ENCODE data around the gene ARHGAP30.

Gene ARHGAP30

GRCh38 chr1:161090617-161091016 is 20.9 kb upstream of the ARHGAP30 start:
- DNase-seq, result no peak

DNA sequence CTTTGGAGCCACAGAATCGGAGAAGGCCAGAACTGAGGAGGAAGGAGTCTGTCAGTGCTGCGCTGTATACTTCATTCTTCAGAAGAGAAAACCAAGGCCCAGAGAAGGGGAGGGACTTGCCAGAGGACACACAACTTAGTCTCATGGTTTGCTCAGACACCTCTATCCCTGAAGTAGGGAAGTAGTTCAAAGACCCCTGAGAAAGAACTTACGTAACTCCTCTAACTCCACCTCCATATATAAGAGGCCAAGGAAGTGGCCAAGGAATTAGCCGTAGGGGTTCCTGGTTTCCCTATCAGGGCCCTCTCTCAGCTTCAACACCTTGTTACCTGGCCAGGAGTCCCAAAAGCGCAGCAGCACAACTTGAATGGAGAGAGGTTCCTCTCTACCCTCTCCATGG is 20.2 kb upstream of the ARHGAP30 start:
- no peak for DNase-seq

- no peak for DNase-seq
Measured at GRCh38 chr1:161089251-161089924, 19.7 kb upstream of the ARHGAP30 start, which contains the start of gene NECTIN4. Gene NECTIN4 (minus strand): TSS chr1:161089558. CDS start chr1:161089296, 262 bp downstream.

DNA sequence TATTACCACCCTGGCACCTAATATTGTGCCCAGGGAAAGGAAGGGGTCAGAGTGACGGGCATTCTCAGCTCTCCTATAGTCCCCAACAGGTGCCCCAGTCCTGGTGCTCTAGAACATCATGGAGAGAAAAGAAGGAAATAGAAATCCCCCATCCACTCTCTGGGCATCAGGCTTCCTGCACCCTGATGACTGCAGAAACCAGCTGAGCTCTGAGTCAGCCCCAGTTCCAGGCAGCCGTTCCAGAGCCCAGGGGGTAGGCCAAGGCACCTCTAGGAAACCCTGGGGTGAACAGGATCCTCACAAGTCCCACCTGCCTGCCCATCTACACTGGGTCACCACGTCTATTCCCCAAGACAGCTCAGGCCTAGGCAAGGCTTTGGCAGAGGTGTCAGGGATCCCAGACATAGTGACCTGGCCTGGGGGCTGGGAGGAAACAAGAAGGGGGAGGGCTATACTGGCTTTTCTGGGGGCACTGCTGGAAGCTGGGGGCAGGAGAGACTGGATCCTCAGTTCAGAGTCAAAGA is 19.0 kb upstream of the ARHGAP30 start:
- DNase-seq, result no peak

DNA sequence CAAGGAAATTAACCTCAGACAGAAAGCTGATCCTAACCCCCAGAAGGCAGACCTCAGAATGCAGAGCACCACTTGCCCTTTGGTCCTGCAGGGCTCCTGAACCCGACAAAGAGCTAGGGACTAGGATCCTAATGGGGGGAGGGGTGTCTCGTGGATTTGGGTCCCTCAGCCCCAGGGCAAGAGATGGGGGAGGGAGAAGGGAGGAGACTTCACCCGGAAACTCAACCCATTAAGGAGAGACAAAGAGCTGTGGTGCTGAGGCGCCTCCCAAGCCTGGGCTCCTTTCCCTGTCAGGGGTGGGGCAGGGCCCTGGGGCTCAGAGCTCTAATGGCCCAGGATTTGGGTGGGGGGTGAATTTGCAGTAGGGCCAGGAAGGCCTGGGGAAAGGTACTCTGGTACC is 16.8 kb upstream of the ARHGAP30 start:
- no peak for DNase-seq

DNA sequence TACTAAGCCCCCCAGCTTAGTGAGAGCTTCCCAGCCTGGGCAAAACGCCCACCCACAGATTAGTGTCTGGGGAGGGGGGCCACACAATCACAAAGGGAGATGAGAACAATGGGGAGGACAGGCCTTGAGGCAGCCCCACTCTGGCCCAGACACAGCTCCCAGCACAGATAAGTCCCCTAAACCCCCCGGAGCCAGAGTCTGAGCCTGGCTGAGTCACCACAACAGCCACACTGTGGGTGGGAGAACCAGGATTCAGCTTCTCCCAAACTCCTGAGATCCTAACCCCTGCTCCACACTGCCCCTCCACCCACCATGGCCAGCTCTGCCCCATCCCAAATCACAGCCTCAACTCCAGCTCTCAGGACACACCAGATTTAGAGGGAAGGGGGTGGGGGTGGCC is 15.5 kb upstream of the ARHGAP30 start:
- no peak for DNase-seq

GRCh38 chr1:161084597-161084988 is 14.9 kb upstream of the ARHGAP30 start:
- no peak for DNase-seq

GRCh38 chr1:161083748-161084596 is 14.3 kb upstream of the ARHGAP30 start:
- DNase-seq, result no peak

- no peak for DNase-seq
Measured at GRCh38 chr1:161082996-161083747, 13.5 kb upstream of the ARHGAP30 start.

- no peak for DNase-seq
Measured at GRCh38 chr1:161082483-161082882, 12.8 kb upstream of the ARHGAP30 start.

GRCh38 chr1:161081519-161081918 is 11.8 kb upstream of the ARHGAP30 start:
- DNase-seq, result no peak

GRCh38 chr1:161080441-161081405 is 11.0 kb upstream of the ARHGAP30 start:
- DNase-seq, result no peak

DNA sequence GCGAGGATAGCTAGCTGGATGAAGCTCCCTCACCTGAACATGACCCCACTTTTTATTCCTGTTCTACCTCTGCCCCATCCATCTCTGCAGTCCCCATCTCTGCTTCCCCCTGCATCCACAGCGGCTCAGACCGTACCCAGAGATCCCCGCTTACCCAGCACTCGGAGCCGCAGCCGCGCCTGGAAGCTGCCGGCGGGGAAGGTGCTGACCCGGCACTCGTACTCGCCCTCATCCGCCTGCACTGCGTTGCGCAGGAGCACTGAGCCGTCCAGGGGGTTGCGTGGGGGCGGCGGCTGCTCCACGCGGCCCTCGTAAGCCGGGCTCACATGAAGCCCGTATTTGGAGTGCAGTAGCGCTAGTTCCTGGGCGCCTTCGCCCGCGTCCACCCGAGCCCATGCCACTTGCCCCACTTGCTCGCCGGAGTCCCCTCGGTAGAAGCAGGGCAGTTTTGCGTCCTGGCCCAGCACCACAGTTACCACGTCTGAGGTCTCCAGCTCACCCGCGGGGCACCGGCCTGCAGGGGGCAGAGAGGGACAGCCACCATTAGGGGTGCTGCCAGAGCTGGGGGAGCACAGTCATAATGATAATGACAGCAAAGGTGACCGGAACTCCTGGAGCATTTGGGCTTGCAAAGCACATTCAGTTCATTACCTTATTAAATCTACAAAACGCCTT is 9.9 kb upstream of the ARHGAP30 start:
- DNase-seq, result no peak

DNA sequence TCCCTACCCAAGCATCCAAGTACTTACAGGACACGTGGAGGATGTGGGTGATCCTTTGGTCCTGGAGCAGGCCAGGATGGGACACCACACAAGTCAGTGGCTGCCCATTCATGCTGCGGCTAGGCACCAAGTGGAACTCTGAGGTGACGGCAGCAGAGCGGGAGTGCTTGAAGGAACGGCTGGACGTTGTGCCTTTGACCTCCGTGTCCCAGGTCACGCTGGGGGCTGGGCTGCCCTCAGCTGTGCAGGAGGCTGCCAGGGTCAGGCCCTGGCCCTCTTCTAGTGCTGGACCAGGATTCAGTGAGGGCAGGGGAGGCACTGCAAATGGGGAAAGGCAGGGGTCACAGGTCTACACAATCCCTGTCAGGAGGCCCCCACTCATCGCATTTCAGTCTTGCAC is 7.7 kb upstream of the ARHGAP30 start:
- no peak for DNase-seq

DNA sequence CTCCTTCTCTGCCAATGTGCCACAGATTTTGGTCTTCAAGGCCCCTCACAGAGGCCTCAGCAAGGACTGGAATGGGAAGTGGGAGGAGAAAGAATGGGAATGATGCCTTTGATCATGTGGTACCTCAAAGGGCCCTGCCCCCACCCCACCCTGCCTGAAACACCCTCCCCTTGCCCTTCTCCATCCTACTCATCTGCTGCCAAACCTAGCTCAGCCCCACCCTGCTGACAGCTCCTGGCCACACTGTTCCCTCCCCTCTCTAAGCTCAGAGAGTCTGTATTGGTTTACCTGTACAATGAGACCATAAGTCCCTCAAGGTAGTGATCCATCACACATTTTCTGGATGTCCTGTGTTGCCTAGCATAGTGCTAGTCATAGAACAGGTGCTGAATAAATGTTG is 6.7 kb upstream of the ARHGAP30 start:
- no peak for DNase-seq

GRCh38 chr1:161074676-161075368 is 5.1 kb upstream of the ARHGAP30 start:
- no peak for DNase-seq

DNA sequence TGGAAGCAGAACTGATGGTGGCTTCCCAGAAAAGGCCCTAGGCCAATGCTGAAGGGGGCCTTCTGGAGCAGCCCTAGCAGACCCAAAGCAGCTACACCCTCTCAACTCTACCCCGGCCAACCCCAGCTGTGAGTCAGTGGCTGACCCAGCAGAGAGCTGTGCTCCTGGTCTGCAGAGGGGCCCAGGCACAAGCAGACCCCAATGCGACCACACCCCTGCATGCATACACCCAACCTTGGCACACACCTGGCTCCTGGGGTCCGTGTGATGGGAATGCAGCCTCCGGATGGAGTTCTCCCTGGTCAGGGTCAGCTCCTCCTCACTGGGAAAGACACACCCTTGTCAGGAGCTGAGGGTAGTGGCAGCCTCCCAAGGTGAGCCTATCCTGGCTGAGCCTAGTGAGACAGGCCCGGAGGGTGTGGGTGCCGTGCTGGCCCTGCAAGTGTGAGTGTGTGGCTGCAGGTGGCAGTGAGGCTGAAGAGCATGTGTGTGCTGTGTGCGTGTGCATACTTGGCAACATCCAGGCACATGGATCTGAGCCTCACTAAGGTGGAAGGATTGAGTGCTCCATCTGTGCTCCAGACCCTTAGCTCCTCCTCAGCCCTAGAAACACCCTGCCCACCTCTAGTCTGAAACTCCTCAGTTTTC is 3.9 kb upstream of the ARHGAP30 start:
- no peak for DNase-seq

- no peak for DNase-seq
Measured at GRCh38 chr1:161072751-161073449, 3.2 kb upstream of the ARHGAP30 start.

- DNase-seq, result no peak
Measured at GRCh38 chr1:161071886-161072371, 2.2 kb upstream of the ARHGAP30 start.

DNA sequence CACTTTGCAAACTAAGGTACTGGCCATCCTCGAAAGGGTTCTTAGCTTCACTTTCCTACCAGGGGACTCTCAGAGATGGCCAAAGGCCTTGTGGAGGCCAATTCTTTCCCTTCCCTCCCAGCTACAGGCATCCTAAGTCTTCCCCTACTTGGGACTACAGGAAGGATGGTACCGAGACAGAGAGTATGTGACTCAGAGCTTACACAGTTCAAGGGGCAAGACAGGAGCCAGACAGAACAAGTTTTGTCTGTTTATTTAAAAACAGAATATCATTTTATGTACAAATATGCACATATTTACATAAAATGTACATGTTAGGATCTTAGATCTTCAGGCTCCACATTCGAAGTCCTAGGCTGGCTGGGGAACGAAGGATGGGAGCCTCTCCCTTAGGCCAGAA is 1.1 kb upstream of the ARHGAP30 start:
- no peak for DNase-seq

All from NCI-H2029 treated with DMSO at 0.1 percent for 48 hours (cell line).